Keratinocyte (primary cell): ENCODE data around the gene SEC24D. TPM values are rescaled to one million over a fixed set of nuclear protein-coding genes. Genes with fewer than 3 reads are reported as not detected.

Experiments used
- DNase-seq: peaks from one replicate; pipeline ENCODE4 v3.0.0-alpha.2; 2011; ENCODE audit warnings: low read depth, missing footprints, low spot score
- FAIRE-seq: peaks from 2 replicates; lab custom pipeline; 2011; peaks lifted over from hg19 to GRCh38; lab: Jason Lieb, UNC
- H2AFZ ChIP-seq: 2 replicates; pipeline ENCODE4 v1.6.0; 2012; ENCODE audit warnings: low read length, control low read depth, inconsistent platforms; ENCODE audit not compliant: control insufficient read depth
- H3K27ac ChIP-seq: 2 replicates; pipeline ENCODE4 v1.5.1; 2011; ENCODE audit warnings: low read length; ENCODE audit not compliant: control insufficient read depth, insufficient read depth
- H3K27me3 ChIP-seq: 3 replicates; pipeline ENCODE4 v1.6.0; 2011; ENCODE audit warnings: low read length; ENCODE audit not compliant: control insufficient read depth, insufficient read depth; ENCODE audit errors: extremely low read depth
- H3K36me3 ChIP-seq, 2 experiments: 2 replicates in 1 of 2; 3 replicates in 1 of 2; pipeline ENCODE4 v1.5.1; 2011; ENCODE audit warnings: low read length in 2 of 2, mild to moderate bottlenecking in 1 of 2; ENCODE audit not compliant: control insufficient read depth in 2 of 2, insufficient read depth in 2 of 2; ENCODE audit errors: extremely low read depth in 1 of 2
- H3K4me1 ChIP-seq: 3 replicates; pipeline ENCODE4 v1.5.1; 2011; ENCODE audit warnings: low read length; ENCODE audit not compliant: control insufficient read depth, insufficient read depth; ENCODE audit errors: extremely low read depth
- H3K4me2 ChIP-seq: 3 replicates; pipeline ENCODE4 v1.6.0; 2011; ENCODE audit warnings: low read depth, low read length; ENCODE audit not compliant: control insufficient read depth, insufficient read depth; ENCODE audit errors: extremely low read depth
- H3K4me3 ChIP-seq, 3 experiments: fragments of 200-600 bp in 1 of 3; sonication (generic) in 1 of 3; 2 replicates in 2 of 3; 3 replicates in 1 of 3; pipeline ENCODE4 v1.5.1; 2011 to 2016; ENCODE audit warnings: low read length in 3 of 3, mild to moderate bottlenecking in 3 of 3, control low read depth in 2 of 3, inconsistent platforms in 1 of 3, low read depth in 1 of 3, mixed read lengths in 1 of 3, mixed run types in 1 of 3, moderate library complexity in 1 of 3; ENCODE audit not compliant: control insufficient read depth in 2 of 3, insufficient read depth in 2 of 3; ENCODE audit errors: extremely low read depth in 1 of 3
- H3K79me2 ChIP-seq: 2 replicates; pipeline ENCODE4 v1.6.0; 2012; ENCODE audit warnings: low read length; ENCODE audit not compliant: control insufficient read depth, insufficient read depth
- H3K9ac ChIP-seq: 3 replicates; pipeline ENCODE4 v1.6.0; 2011; ENCODE audit warnings: low read length; ENCODE audit not compliant: control insufficient read depth, insufficient read depth; ENCODE audit errors: extremely low read depth
- H3K9me1 ChIP-seq: 3 replicates; pipeline ENCODE4 v1.6.0; 2011; ENCODE audit warnings: low read length; ENCODE audit not compliant: control insufficient read depth, insufficient read depth; ENCODE audit errors: extremely low read depth
- H3K9me3 ChIP-seq: 2 replicates; pipeline ENCODE4 v1.5.1; 2012; ENCODE audit warnings: low read depth, low read length; ENCODE audit not compliant: control insufficient read depth
- H4K20me1 ChIP-seq: 3 replicates; pipeline ENCODE4 v1.6.0; 2011; ENCODE audit warnings: low read length; ENCODE audit not compliant: control insufficient read depth, insufficient read depth; ENCODE audit errors: extremely low read depth
- CTCF ChIP-seq, 3 experiments: IDR thresholded peaks in 1 of 3; conservative IDR thresholded peaks in 1 of 3; optimal IDR thresholded peaks in 1 of 3; 2 replicates in 2 of 3; 3 replicates in 1 of 3; pipeline versions ENCODE3 to v1.5.1; 2011; ENCODE audit warnings: low read length in 3 of 3, mild to moderate bottlenecking in 3 of 3, moderate library complexity in 2 of 3, control low read depth in 1 of 3, inconsistent platforms in 1 of 3; ENCODE audit not compliant: insufficient read depth in 2 of 3; ENCODE audit errors: extremely low read depth in 1 of 3
- EZH2 ChIP-seq: IDR thresholded peaks from one replicate; pipeline ENCODE4 v1.6.1; 2012; ENCODE audit warnings: inconsistent platforms, mild to moderate bottlenecking, low read length, moderate library complexity
- dilution Hi-C: fragments of 300-500 bp; cut with MboI; formaldehyde crosslinking; loops from one replicate; pipeline ENCODE4 v1.7.0; 2020; ENCODE audit warnings: low sequenced_read_pairs; ENCODE audit not compliant: extremely low pct_ligation_motif_present
- polyA plus RNA-seq, 5 experiments: library from polyadenylated mRNA; depleted of rRNA in 3 of 5; stranded (reverse) in 3 of 5; stranded (forward) in 1 of 5; unstranded in 1 of 5; fragments of >200 nt; gene quantifications; 1 replicate in 1 of 5; 2 replicates in 3 of 5; 3 replicates in 1 of 5; pipeline versions ENCODE4 v1.2.1 to v1.2.3, GENCODE V29; 2011 to 2012; ENCODE audit warnings: missing spikeins in 2 of 5, low read depth in 1 of 5, low replicate concordance in 1 of 5

Gene SEC24D
- polyA plus RNA-seq, 1 donor (not counting 4 experiments of a cell fraction or from before 2014, with no cell fraction given) = 24.9 TPM

- DNase-seq = no peak
- Histone ChIP-seq H2AFZ (no peak overlapping the region), H3K36me3 (peaks cover 7 to 11% of the 10 kb centered on the region in 2 experiments), H3K4me1 (no peaks in the 10 kb centered on the region), H3K27ac (no peak overlapping the region), H3K9me3 (no peaks in the 10 kb centered on the region), H3K9ac (no peak overlapping the region), H3K9me1 (no peaks in the 10 kb centered on the region), H4K20me1 (no peaks in the 10 kb centered on the region), H3K4me2 (no peak overlapping the region), H3K79me2 (no peaks in the 10 kb centered on the region), H3K4me3 (no peak overlapping the region), H3K27me3 (no peaks in the 10 kb centered on the region)
- no peak for FAIRE-seq
- dilution Hi-C loops = no loop called here
- no peak for TF ChIP-seq EZH2
- TF ChIP-seq CTCF (optimal IDR thresholded peaks at IDR 0.05 in 1 of 3, IDR thresholded peaks at IDR 0.05 in 1 of 3, conservative IDR thresholded peaks at IDR 0.05 in 1 of 3; ENCODE audit: extremely low read depth in 1 of 3, insufficient read depth in 2 of 3, low read length in 3 of 3) = no peak
Measured at GRCh38 chr4:118746251-118746919, 89.5 kb downstream of the SEC24D start.

GRCh38 chr4:118745357-118745756 lies 90.6 kb downstream of the SEC24D start:
- TF ChIP-seq CTCF (optimal IDR thresholded peaks at IDR 0.05 in 1 of 3, IDR thresholded peaks at IDR 0.05 in 1 of 3, conservative IDR thresholded peaks at IDR 0.05 in 1 of 3; ENCODE audit: extremely low read depth in 1 of 3, insufficient read depth in 2 of 3, low read length in 3 of 3) (no peak), EZH2 (no peak)
- dilution Hi-C loops = no loop called here

More at GRCh38 chr4:118745357-118745756, 90.6 kb downstream of the SEC24D start:
- no peaks in the 10 kb centered on the region for H3K4me1 ChIP-seq
- H4K20me1 ChIP-seq = no peaks in the 10 kb centered on the region
- H3K27ac ChIP-seq = no peak overlapping the region
- DNase-seq (no peak), FAIRE-seq (no peak)
- H3K9me3 ChIP-seq = no peaks in the 10 kb centered on the region
- no peak overlapping the region for H3K9ac ChIP-seq
- H3K27me3 ChIP-seq = no peaks in the 10 kb centered on the region
- H3K79me2 ChIP-seq = no peaks in the 10 kb centered on the region
- H3K36me3 ChIP-seq = peaks cover 8 to 10% of the 10 kb centered on the region in 2 experiments
- no peaks in the 10 kb centered on the region for H3K9me1 ChIP-seq
- no peak overlapping the region for H2AFZ ChIP-seq
- H3K4me2 ChIP-seq = no peak overlapping the region
- H3K4me3 ChIP-seq = no peak overlapping the region
